ENCODE measurements around the gene CD300LB. TPM values are rescaled to one million over a fixed set of nuclear protein-coding genes. Genes with fewer than 3 reads are reported as not detected.

Gene CD300LB
- total RNA-seq, 4 donors from 2014 or later = 0.19 TPM; not detected in 2

- peak within 1 kb of the TSS in 2 of 4 donors; percentile 33 to 40 for H3K27ac ChIP-seq
- intact Hi-C loops (cut with DNase I) = no loop called here
- no peaks in the 10 kb centered on the region for H3K4me1 ChIP-seq
- H3K4me3 ChIP-seq = peak within 1 kb of the TSS in 2 of 4 donors; percentile 18 to 28
- H3K36me3 ChIP-seq = no peaks in the 10 kb centered on the region
- DNase-seq = no peak
- TF ChIP-seq POLR2A (IDR thresholded peaks at IDR 0.05) = peak in 1 of 4 donors; percentile 45
- TF ChIP-seq, protein P1, sequence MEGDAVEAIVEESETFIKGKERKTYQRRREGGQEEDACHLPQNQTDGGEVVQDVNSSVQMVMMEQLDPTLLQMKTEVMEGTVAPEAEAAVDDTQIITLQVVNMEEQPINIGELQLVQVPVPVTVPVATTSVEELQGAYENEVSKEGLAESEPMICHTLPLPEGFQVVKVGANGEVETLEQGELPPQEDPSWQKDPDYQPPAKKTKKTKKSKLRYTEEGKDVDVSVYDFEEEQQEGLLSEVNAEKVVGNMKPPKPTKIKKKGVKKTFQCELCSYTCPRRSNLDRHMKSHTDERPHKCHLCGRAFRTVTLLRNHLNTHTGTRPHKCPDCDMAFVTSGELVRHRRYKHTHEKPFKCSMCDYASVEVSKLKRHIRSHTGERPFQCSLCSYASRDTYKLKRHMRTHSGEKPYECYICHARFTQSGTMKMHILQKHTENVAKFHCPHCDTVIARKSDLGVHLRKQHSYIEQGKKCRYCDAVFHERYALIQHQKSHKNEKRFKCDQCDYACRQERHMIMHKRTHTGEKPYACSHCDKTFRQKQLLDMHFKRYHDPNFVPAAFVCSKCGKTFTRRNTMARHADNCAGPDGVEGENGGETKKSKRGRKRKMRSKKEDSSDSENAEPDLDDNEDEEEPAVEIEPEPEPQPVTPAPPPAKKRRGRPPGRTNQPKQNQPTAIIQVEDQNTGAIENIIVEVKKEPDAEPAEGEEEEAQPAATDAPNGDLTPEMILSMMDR (IDR thresholded peaks at IDR 0.05) = no peak
- no peaks in the 10 kb centered on the region for H3K9me3 ChIP-seq
- peaks cover 0 to 27% (median 0%) of the 10 kb centered on the region in 4 donors for H3K27me3 ChIP-seq
- 40 to 49% methylated on average over 1 to 4 of the region's 5 CpGs for WGBS, 2 donors
Observed at GRCh38 chr17:74545843-74546230, 14.6 kb upstream of the CD300LB start, which contains the start of gene CD300C. Gene CD300C, minus strand, starts transcription at chr17:74546115. Its CDS starts 333 bp downstream, at chr17:74545782.

- 77 to 79% methylated on average over 9 to 14 of the region's 16 CpGs for WGBS, 2 donors
- TF ChIP-seq, protein P1 (IDR thresholded peaks at IDR 0.05) = no peak
- TF ChIP-seq POLR2A (IDR thresholded peaks at IDR 0.05) = no peak
- Histone ChIP-seq H3K9me3 (no peaks in the 10 kb centered on the region), H3K36me3 (no peaks in the 10 kb centered on the region), H3K4me3 (peak overlapping the region in 2 of 4 donors; percentile 18 to 28), H3K4me1 (no peaks in the 10 kb centered on the region), H3K27ac (peak overlapping the region in 2 of 4 donors; percentile 33 to 40), H3K27me3 (peaks cover 0 to 24% (median 0%) of the 10 kb centered on the region in 4 donors)
- intact Hi-C loops (cut with DNase I) = no loop called here
- DNase-seq = no peak
Observed at GRCh38 chr17:74544991-74545842, 13.9 kb upstream of the CD300LB start.

- WGBS, 2 donors = 69 to 75% methylated on average over 10 of the region's 18 CpGs
- no peak overlapping the region for H3K27ac ChIP-seq
- H3K4me1 ChIP-seq = no peaks in the 10 kb centered on the region
- H3K9me3 ChIP-seq = no peaks in the 10 kb centered on the region
- intact Hi-C loops (cut with DNase I) = no loop called here
- peaks cover 0 to 18% (median 0%) of the 10 kb centered on the region in 4 donors for H3K27me3 ChIP-seq
- H3K4me3 ChIP-seq = no peak overlapping the region
- DNase-seq = no peak
- TF ChIP-seq, protein P1 (IDR thresholded peaks at IDR 0.05) = no peak
- TF ChIP-seq POLR2A (IDR thresholded peaks at IDR 0.05) = no peak
- H3K36me3 ChIP-seq = no peaks in the 10 kb centered on the region
Observed at GRCh38 chr17:74543891-74544760, 12.9 kb upstream of the CD300LB start.

GRCh38 chr17:74543406-74543805 lies 12.1 kb upstream of the CD300LB start:
- Histone ChIP-seq H3K9me3 (no peaks in the 10 kb centered on the region), H3K27me3 (peaks cover 0 to 16% (median 0%) of the 10 kb centered on the region in 4 donors), H3K27ac (no peak overlapping the region), H3K4me1 (no peaks in the 10 kb centered on the region), H3K4me3 (no peak overlapping the region), H3K36me3 (no peaks in the 10 kb centered on the region)
- 70 to 71% methylated on average over 10 to 13 of the region's 14 CpGs for WGBS, 2 donors
- no peak for DNase-seq
- intact Hi-C loops (cut with DNase I) = no loop called here
- TF ChIP-seq, protein P1 (IDR thresholded peaks at IDR 0.05) = no peak
- TF ChIP-seq POLR2A (IDR thresholded peaks at IDR 0.05) = no peak

All from esophagus squamous epithelium (tissue), 5 donors.